Keratinocyte (primary cell): Measurements from ENCODE around the gene OR56A1.

ENCODE experiments used
- EZH2 ChIP-seq: IDR thresholded peaks from one replicate; pipeline ENCODE4 v1.6.1; 2012; ENCODE audit warnings: inconsistent platforms, mild to moderate bottlenecking, low read length, moderate library complexity
- TF ChIP-seq, protein P1 (sequence below), 3 experiments: IDR thresholded peaks in 1 of 3; conservative IDR thresholded peaks in 1 of 3; optimal IDR thresholded peaks in 1 of 3; 2 replicates in 2 of 3; 3 replicates in 1 of 3; pipeline versions ENCODE3 to v1.5.1; 2011; ENCODE audit warnings: low read length in 3 of 3, mild to moderate bottlenecking in 3 of 3, moderate library complexity in 2 of 3, control low read depth in 1 of 3, inconsistent platforms in 1 of 3; ENCODE audit not compliant: insufficient read depth in 2 of 3; ENCODE audit errors: extremely low read depth in 1 of 3

DNA sequence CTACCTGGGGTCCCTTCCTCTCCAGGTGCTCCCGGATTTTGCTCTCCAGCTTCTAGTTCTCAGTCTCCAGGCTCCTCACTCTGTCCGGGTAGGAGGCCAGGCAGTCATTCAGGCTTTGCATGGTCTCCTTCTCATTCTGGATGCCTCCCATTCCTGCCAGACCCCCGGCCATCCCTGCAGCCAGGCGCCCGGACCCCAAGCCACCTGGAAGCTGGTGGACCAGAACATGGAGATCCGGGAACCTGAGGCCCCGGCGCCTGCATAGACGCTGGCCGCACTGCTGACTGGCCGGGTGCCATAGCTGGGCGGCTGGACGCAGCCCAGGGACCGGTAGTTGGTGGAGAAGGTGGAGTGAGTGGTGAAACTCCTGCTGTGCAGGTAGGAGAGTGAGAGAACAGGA is 35.8 kb downstream of the OR56A1 start:
- TF ChIP-seq, protein P1, sequence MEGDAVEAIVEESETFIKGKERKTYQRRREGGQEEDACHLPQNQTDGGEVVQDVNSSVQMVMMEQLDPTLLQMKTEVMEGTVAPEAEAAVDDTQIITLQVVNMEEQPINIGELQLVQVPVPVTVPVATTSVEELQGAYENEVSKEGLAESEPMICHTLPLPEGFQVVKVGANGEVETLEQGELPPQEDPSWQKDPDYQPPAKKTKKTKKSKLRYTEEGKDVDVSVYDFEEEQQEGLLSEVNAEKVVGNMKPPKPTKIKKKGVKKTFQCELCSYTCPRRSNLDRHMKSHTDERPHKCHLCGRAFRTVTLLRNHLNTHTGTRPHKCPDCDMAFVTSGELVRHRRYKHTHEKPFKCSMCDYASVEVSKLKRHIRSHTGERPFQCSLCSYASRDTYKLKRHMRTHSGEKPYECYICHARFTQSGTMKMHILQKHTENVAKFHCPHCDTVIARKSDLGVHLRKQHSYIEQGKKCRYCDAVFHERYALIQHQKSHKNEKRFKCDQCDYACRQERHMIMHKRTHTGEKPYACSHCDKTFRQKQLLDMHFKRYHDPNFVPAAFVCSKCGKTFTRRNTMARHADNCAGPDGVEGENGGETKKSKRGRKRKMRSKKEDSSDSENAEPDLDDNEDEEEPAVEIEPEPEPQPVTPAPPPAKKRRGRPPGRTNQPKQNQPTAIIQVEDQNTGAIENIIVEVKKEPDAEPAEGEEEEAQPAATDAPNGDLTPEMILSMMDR (optimal IDR thresholded peaks at IDR 0.05 in 1 of 3, IDR thresholded peaks at IDR 0.05 in 1 of 3, conservative IDR thresholded peaks at IDR 0.05 in 1 of 3; ENCODE audit: extremely low read depth in 1 of 3, insufficient read depth in 2 of 3, low read length in 3 of 3) = no peak
- TF ChIP-seq EZH2 = no peak
